ENCODE measurements around the gene LAMA3. TPM values are rescaled to one million over a fixed set of nuclear protein-coding genes. Genes with fewer than 3 reads are reported as not detected.
A peak's percentile ranks its signal among the peaks of the same experiment; 100 is the strongest.

LAMA3 gene
- total and polyA plus RNA-seq, 2 donors from 2014 or later, result 4.4 to 66.0 TPM

GRCh38 chr18:23683155-23683554 is 6.1 kb upstream of the LAMA3 start:
- no peak for TF ChIP-seq CTCF (IDR thresholded peaks at IDR 0.05; ENCODE audit: borderline replicate concordance, extremely low read depth, insufficient read depth)
- Histone ChIP-seq H3K27me3 (ENCODE audit: control insufficient read depth, insufficient read depth, low read length) (no peaks in the 10 kb centered on the region), H3K27ac (ENCODE audit: low read depth in 2 of 2, low read length in 2 of 2) (no peak overlapping the region), H3K9me3 (ENCODE audit: control insufficient read depth in 2 of 3, insufficient read depth in 1 of 3, low read length in 3 of 3) (no peaks in the 10 kb centered on the region), H3K4me1 (ENCODE audit: control insufficient read depth in 2 of 3, insufficient read depth in 2 of 3, low read depth in 1 of 3, low read length in 3 of 3) (no peaks in the 10 kb centered on the region), H3K9ac (ENCODE audit: low read length in 3 of 3) (no peak overlapping the region), H3K36me3 (ENCODE audit: control insufficient read depth in 2 of 3, insufficient read depth in 3 of 3, low read length in 3 of 3) (no peaks in the 10 kb centered on the region), H3K4me3 (ENCODE audit: low read length in 3 of 3) (no peak overlapping the region)
- DNase-seq (no peak), FAIRE-seq (no peak)
- intact Hi-C loops (cut with DNase I), result no loop called here

GRCh38 chr18:23683671-23684070 is 5.6 kb upstream of the LAMA3 start:
- Histone ChIP-seq H3K27me3 (ENCODE audit: control insufficient read depth, insufficient read depth, low read length) (peaks cover under 1% of the 10 kb centered on the region), H3K27ac (ENCODE audit: low read depth in 2 of 2, low read length in 2 of 2) (no peak overlapping the region), H3K9me3 (ENCODE audit: control insufficient read depth in 2 of 3, insufficient read depth in 1 of 3, low read length in 3 of 3) (no peaks in the 10 kb centered on the region), H3K36me3 (ENCODE audit: control insufficient read depth in 2 of 3, insufficient read depth in 3 of 3, low read length in 3 of 3) (no peaks in the 10 kb centered on the region), H3K9ac (ENCODE audit: low read length in 3 of 3) (no peak overlapping the region), H3K4me3 (ENCODE audit: low read length in 3 of 3) (no peak overlapping the region), H3K4me1 (ENCODE audit: control insufficient read depth in 2 of 3, insufficient read depth in 2 of 3, low read depth in 1 of 3, low read length in 3 of 3) (no peaks in the 10 kb centered on the region)
- intact Hi-C loops (cut with DNase I), result no loop called here
- FAIRE-seq, result no peak
- TF ChIP-seq CTCF (IDR thresholded peaks at IDR 0.05; ENCODE audit: borderline replicate concordance, extremely low read depth, insufficient read depth), result no peak
- DNase-seq, result no peak

- H3K27me3 ChIP-seq (ENCODE audit: control insufficient read depth, insufficient read depth, low read length), result peaks cover 5% of the 10 kb centered on the region
- DNase-seq (peak in 2 of 5 donors; percentile 29 to 43), FAIRE-seq (no peak)
- no peak overlapping the region for H3K27ac ChIP-seq (ENCODE audit: low read depth in 2 of 2, low read length in 2 of 2)
- H3K4me3 ChIP-seq (ENCODE audit: low read length in 3 of 3), result no peak overlapping the region
- no peak overlapping the region for H3K9ac ChIP-seq (ENCODE audit: low read length in 3 of 3)
- H3K36me3 ChIP-seq (ENCODE audit: control insufficient read depth in 2 of 3, insufficient read depth in 3 of 3, low read length in 3 of 3), result no peaks in the 10 kb centered on the region
- no peak for TF ChIP-seq CTCF (IDR thresholded peaks at IDR 0.05; ENCODE audit: borderline replicate concordance, extremely low read depth, insufficient read depth)
- intact Hi-C loops (cut with DNase I), result no loop called here
- H3K4me1 ChIP-seq (ENCODE audit: control insufficient read depth in 2 of 3, insufficient read depth in 2 of 3, low read depth in 1 of 3, low read length in 3 of 3), result peaks cover 0 to 5% (median 0%) of the 10 kb centered on the region in 3 donors
- no peaks in the 10 kb centered on the region for H3K9me3 ChIP-seq (ENCODE audit: control insufficient read depth in 2 of 3, insufficient read depth in 1 of 3, low read length in 3 of 3)
These were observed 4.6 kb upstream of the LAMA3 start for GRCh38 chr18:23684515-23685197.
